Pancreas (tissue), 10 donors: ENCODE measurements around the gene RAP1GAP. TPM values are rescaled to one million over a fixed set of nuclear protein-coding genes. Genes with fewer than 3 reads are reported as not detected.

Experiments
- ATAC-seq, 4 donors: fragments of 200-7000 bp; cut with Tn5 transposase; one replicate each; pipeline versions ENCODE4 v1.8.0 to v1.9.1; 2020; ENCODE audit warnings: mild to moderate bottlenecking in 4 of 4, moderate library complexity in 4 of 4
- DNase-seq, 6 donors: peaks; one replicate each; pipeline ENCODE4 v3.0.0-alpha.2; 2020
- FAIRE-seq: peaks from 2 replicates; lab custom pipeline; 2012; peaks lifted over from hg19 to GRCh38; lab: Jason Lieb, UNC
- H3K27ac ChIP-seq, 4 donors: fragments of 200-600 bp; sonication (generic); 1 replicate in 3 of 4; 2 replicates in 1 of 4; pipeline versions ENCODE4 v1.5.0 to v1.8.0; 2020
- H3K27me3 ChIP-seq, 4 donors: fragments of 200-600 bp; one replicate each; pipeline ENCODE4 v1.8.0; 2021
- H3K36me3 ChIP-seq, 3 donors: fragments of 200-600 bp; sonication (generic) in 1 of 3; one replicate each; pipeline versions ENCODE4 v1.5.0 to v1.8.0; 2020 to 2021
- H3K4me1 ChIP-seq, 3 donors: fragments of 200-600 bp; one replicate each; pipeline ENCODE4 v1.8.0; 2021
- H3K4me3 ChIP-seq, 4 donors: fragments of 200-600 bp; sonication (generic) in 2 of 4; one replicate each; pipeline versions ENCODE4 v1.5.0 to v1.8.0; 2020 to 2021
- H3K9me3 ChIP-seq, 4 donors: fragments of 200-600 bp; one replicate each; pipeline ENCODE4 v1.8.0; 2021
- WGBS, 2 donors: extraction: QIAGEN DNeasy Blood & Tissue Kit; methylation state at CpG; one replicate each; pipeline ENCODE4 v1.1.7; 2013; 5-methylcytosine and 5-hydroxymethylcytosine counted together
- intact Hi-C, 3 donors: fragments of 100-400 bp; cut with DNase I; formaldehyde crosslinking; loops; one replicate each; pipeline versions ENCODE4 v1.11.1 to v1.14.2; 2022
- polyA plus RNA-seq, 2 donors: library from polyadenylated mRNA; stranded (reverse); fragments of 200-250 nt; gene quantifications; one replicate each; pipeline ENCODE4 v1.2.3, GENCODE V29; 2013
- total RNA-seq, 6 donors: library from RNA; stranded (reverse); fragmentation: NEBNext Ultra II Directional in 4 of 6; extraction: Animal tissue kit (Norgen Biotek cat#: 25700) in 4 of 6; gene quantifications; one replicate each; pipeline versions ENCODE4 v1.2.1 to v1.2.4, GENCODE V29; 2021 to 2023
- TF ChIP-seq, protein P1 (sequence below), 4 donors: fragments of 200-600 bp; sonication (generic) in 3 of 4; IDR thresholded peaks; one replicate each; pipeline versions ENCODE4 v1.5.0 to v1.8.0; 2021; ENCODE audit warnings: antibody characterized with exemption in 4 of 4
- donor health status: healthy with polysubstance abuse.
- donor health status: DM: no; HTN: no; CAD: no; lungs with moderate emphysema.
- donor health status: DM: no; HTN: no; CAD: no.
- donor health status: control.
- donor health status: control.
- donor health status: Bipolar disorder and iron deficiency.
- donor health status: DM: yes; HTN: yes; CAD: no.
- donor health status: DM: no; HTN: no; CAD: no.
- donor health status: DM: no; HTN: no; CAD: no.
- donor health status: DM: yes; HTN: yes; CAD: no.

The RAP1GAP gene
- total and polyA plus RNA-seq, 8 donors = 53.4 to 100 (median 73.0) TPM

DNA sequence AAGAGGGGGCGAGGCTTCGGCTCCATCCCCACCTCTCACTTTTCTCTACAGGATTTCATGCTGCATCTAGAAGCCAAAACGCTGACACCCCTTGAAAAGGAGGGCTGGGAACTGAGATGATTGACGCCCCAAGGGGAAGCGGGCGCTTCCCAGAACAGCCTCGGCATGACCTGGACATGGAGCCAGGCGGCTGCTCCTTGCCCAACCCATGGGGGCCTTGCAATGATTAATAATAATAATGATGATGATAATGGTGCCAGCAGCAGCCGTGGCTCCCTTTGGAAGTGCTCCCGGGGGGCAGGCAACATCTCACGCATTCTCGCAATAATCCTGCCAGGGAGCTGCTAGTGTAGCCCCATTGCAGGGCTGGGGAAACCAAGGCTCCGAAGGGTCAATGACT lies 78.2 kb downstream of the RAP1GAP start:
- FAIRE-seq = no peak
- no peaks in the 10 kb centered on the region for H3K27me3 ChIP-seq
- H3K9me3 ChIP-seq = no peaks in the 10 kb centered on the region
- WGBS, 2 donors = 40 to 49% methylated on average over 13 of the region's 13 CpGs
- no peak for DNase-seq
- intact Hi-C loops = no loop called here
- no peak overlapping the region for H3K27ac ChIP-seq
- no peak overlapping the region for H3K4me3 ChIP-seq
- peaks cover 0 to 4% (median 0%) of the 10 kb centered on the region in 3 donors for H3K4me1 ChIP-seq
- TF ChIP-seq, protein P1, sequence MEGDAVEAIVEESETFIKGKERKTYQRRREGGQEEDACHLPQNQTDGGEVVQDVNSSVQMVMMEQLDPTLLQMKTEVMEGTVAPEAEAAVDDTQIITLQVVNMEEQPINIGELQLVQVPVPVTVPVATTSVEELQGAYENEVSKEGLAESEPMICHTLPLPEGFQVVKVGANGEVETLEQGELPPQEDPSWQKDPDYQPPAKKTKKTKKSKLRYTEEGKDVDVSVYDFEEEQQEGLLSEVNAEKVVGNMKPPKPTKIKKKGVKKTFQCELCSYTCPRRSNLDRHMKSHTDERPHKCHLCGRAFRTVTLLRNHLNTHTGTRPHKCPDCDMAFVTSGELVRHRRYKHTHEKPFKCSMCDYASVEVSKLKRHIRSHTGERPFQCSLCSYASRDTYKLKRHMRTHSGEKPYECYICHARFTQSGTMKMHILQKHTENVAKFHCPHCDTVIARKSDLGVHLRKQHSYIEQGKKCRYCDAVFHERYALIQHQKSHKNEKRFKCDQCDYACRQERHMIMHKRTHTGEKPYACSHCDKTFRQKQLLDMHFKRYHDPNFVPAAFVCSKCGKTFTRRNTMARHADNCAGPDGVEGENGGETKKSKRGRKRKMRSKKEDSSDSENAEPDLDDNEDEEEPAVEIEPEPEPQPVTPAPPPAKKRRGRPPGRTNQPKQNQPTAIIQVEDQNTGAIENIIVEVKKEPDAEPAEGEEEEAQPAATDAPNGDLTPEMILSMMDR (IDR thresholded peaks at IDR 0.05) = no peak
- no peaks in the 10 kb centered on the region for H3K36me3 ChIP-seq
- no peak for ATAC-seq

DNA sequence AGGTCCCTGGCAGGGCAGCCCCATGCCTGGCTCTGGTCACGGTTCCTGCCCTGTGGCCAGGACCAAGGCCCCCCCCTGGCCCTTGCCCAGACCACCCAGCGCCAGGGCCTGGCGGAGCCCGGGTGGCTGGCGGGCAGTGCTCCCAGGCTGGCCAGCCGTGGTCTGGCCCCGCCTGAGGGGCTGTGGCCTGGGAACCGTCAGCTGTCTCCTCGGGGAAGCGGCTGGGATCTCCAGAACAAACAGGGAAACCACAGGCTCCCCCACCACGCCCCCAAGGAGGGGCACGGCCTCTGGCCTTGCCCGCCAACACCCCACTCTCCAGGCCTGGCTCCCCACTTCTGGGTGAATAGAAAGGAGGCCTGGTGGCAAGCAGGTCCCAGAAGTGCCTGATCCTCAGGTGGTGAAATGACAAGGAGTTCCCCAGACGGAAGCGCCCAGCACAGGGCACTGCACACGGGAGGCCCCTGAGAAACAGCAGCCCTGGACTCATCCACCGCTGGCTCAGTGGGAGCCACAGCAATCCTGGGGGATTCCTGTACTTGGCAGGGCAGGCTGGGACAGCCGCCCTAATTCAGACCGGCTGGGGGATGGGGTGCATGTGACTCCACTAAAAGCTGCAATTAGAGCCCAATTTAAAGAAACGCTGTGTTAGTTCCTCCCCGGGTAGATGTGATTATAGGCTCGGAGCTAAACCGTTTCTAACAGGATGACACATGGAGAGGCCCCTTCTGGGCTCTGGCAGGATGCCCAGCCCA lies 78.9 kb downstream of the RAP1GAP start:
- no peaks in the 10 kb centered on the region for H3K27me3 ChIP-seq
- TF ChIP-seq, protein P1 (IDR thresholded peaks at IDR 0.05) = no peak
- DNase-seq (peak in 2 of 6 donors; percentile 46 to 64), FAIRE-seq (no peak), ATAC-seq (peak in 3 of 4 donors; percentile 6 to 11 (median 9))
- H3K9me3 ChIP-seq = no peaks in the 10 kb centered on the region
- intact Hi-C loops = no loop called here
- peaks cover 0 to 4% (median 0%) of the 10 kb centered on the region in 3 donors for H3K4me1 ChIP-seq
- no peak overlapping the region for H3K4me3 ChIP-seq
- WGBS, 2 donors = 27 to 30% methylated on average over 23 of the region's 23 CpGs
- H3K27ac ChIP-seq = no peak overlapping the region
- H3K36me3 ChIP-seq = no peaks in the 10 kb centered on the region

DNA sequence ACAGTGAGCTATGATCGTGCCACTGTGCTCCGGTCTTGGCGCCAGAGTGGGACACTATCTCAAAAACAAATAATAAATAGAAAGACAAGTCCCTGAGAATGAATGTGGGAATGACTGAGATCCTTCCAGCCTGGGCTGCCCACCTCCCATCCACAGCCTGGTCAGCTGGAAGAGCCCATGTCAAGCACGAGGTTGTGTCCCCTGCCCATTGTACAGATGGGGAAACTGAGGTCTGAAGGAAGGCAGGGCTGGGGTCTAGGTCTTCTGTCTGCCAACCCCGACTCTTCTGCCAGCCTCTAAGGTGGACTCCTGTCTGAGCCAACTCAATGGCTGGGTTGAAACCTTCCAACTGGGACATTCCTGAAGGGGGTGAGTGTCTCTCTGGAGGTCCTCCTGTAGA lies 79.5 kb downstream of the RAP1GAP start:
- Histone ChIP-seq H3K27ac (no peak overlapping the region), H3K9me3 (no peaks in the 10 kb centered on the region), H3K4me1 (peaks cover 0 to 4% (median 0%) of the 10 kb centered on the region in 3 donors), H3K27me3 (no peaks in the 10 kb centered on the region), H3K36me3 (no peaks in the 10 kb centered on the region), H3K4me3 (no peak overlapping the region)
- TF ChIP-seq, protein P1 (IDR thresholded peaks at IDR 0.05) = no peak
- 66 to 71% methylated on average over 5 of the region's 5 CpGs for WGBS, 2 donors
- FAIRE-seq = no peak
- intact Hi-C loops = no loop called here
- no peak for ATAC-seq
- DNase-seq = no peak

DNA sequence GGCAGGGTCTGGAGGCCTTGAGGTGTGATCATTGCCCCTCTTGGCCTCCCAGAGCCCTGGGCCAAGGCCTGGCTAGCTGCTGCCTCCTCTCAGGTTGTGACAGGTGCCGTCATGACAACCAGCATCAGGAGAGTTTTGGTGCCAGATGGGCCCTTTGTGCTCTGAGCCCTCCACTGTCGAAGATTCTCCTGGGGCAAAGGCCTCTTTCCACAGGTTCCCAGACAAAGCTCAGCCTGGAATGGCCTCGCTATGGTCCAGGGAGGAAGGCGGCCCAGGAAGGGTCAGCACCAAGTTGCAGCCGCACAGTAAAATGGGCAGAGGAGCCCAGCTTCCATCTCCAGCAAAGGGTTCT lies 81.6 kb downstream of the RAP1GAP start:
- intact Hi-C loops = no loop called here
- Histone ChIP-seq H3K27ac (no peak overlapping the region), H3K4me1 (peaks cover 0 to 4% (median 0%) of the 10 kb centered on the region in 3 donors), H3K36me3 (no peaks in the 10 kb centered on the region), H3K27me3 (no peaks in the 10 kb centered on the region), H3K4me3 (no peak overlapping the region), H3K9me3 (no peaks in the 10 kb centered on the region)
- DNase-seq (no peak), ATAC-seq (no peak), FAIRE-seq (no peak)
- TF ChIP-seq, protein P1 (IDR thresholded peaks at IDR 0.05) = no peak
- 90 to 91% methylated on average over 5 of the region's 5 CpGs for WGBS, 2 donors
